ENCODE results near the gene LINGO1. TPM values are rescaled to one million over a fixed set of nuclear protein-coding genes. Genes with fewer than 3 reads are reported as not detected.

The LINGO1 gene
- not detected in 2 replicates for total RNA-seq (2014; rRNA removed; shearing (Covaris generic))

- no peaks in the 10 kb centered on the region; the same call in 1 of the 2 replicates for H3K36me3 ChIP-seq
- H3K27ac ChIP-seq = no peak within 1 kb of the TSS
- H3K4me1 ChIP-seq (replicated peaks) = peaks cover 10% of the 10 kb centered on the region
- peak within 1 kb of the TSS; percentile 25 for H3K4me3 ChIP-seq
- peaks cover 50% of the 10 kb centered on the region for H3K27me3 ChIP-seq (replicated peaks)
- H3K9me3 ChIP-seq (replicated peaks) = no peaks in the 10 kb centered on the region
- no peak for DNase-seq (ENCODE audit: low read depth in 1 of 2, low spot score in 2 of 2)
Observed at GRCh38 chr15:77632534-77633133, at the start of gene LINGO1. LINGO1 (minus strand) TSS chr15:77632912; CDS start chr15:77632315, 597 bp downstream.

GRCh38 chr15:77681362-77681761 is 48.6 kb upstream of the LINGO1 start:
- DNase-seq (ENCODE audit: low read depth in 1 of 2, low spot score in 2 of 2) = no peak
- H3K36me3 ChIP-seq = no peaks in the 10 kb centered on the region
- peaks cover 12% of the 10 kb centered on the region; the same call in 1 of the 2 replicates for H3K27me3 ChIP-seq (replicated peaks)
- H3K4me3 ChIP-seq = no peak overlapping the region
- H3K27ac ChIP-seq = no peak overlapping the region
- H3K4me1 ChIP-seq (replicated peaks) = no peaks in the 10 kb centered on the region
- no peaks in the 10 kb centered on the region for H3K9me3 ChIP-seq (replicated peaks)

- no peaks in the 10 kb centered on the region for H3K4me1 ChIP-seq (replicated peaks)
- H3K4me3 ChIP-seq = no peak overlapping the region
- H3K27me3 ChIP-seq (replicated peaks) = peaks cover 39% of the 10 kb centered on the region
- H3K9me3 ChIP-seq (replicated peaks) = no peaks in the 10 kb centered on the region
- H3K36me3 ChIP-seq = no peaks in the 10 kb centered on the region
- DNase-seq (ENCODE audit: low read depth in 1 of 2, low spot score in 2 of 2) = no peak
- no peak overlapping the region for H3K27ac ChIP-seq
Observed at GRCh38 chr15:77676569-77677375, 44.1 kb upstream of the LINGO1 start.

GRCh38 chr15:77675806-77676415 is 43.2 kb upstream of the LINGO1 start:
- no peak for DNase-seq (ENCODE audit: low read depth in 1 of 2, low spot score in 2 of 2)
- H3K36me3 ChIP-seq = no peaks in the 10 kb centered on the region
- H3K9me3 ChIP-seq (replicated peaks) = no peaks in the 10 kb centered on the region
- no peaks in the 10 kb centered on the region for H3K4me1 ChIP-seq (replicated peaks)
- no peak overlapping the region for H3K27ac ChIP-seq
- no peak overlapping the region for H3K4me3 ChIP-seq
- peaks cover 43% of the 10 kb centered on the region for H3K27me3 ChIP-seq (replicated peaks)

GRCh38 chr15:77674327-77674726 is 41.6 kb upstream of the LINGO1 start:
- Histone ChIP-seq H3K4me1 (replicated peaks) (no peaks in the 10 kb centered on the region), H3K9me3 (replicated peaks) (no peaks in the 10 kb centered on the region), H3K36me3 (no peaks in the 10 kb centered on the region), H3K27me3 (replicated peaks) (peaks cover 53% of the 10 kb centered on the region), H3K4me3 (no peak overlapping the region), H3K27ac (no peak overlapping the region)
- no peak for DNase-seq (ENCODE audit: low read depth in 1 of 2, low spot score in 2 of 2)

GRCh38 chr15:77673866-77674265 is 41.2 kb upstream of the LINGO1 start:
- Histone ChIP-seq H3K27ac (no peak overlapping the region), H3K36me3 (no peaks in the 10 kb centered on the region), H3K4me3 (no peak overlapping the region), H3K4me1 (replicated peaks) (no peaks in the 10 kb centered on the region), H3K27me3 (replicated peaks) (peaks cover 56% of the 10 kb centered on the region), H3K9me3 (replicated peaks) (no peaks in the 10 kb centered on the region)
- DNase-seq (ENCODE audit: low read depth in 1 of 2, low spot score in 2 of 2) = no peak

- DNase-seq (ENCODE audit: low read depth in 1 of 2, low spot score in 2 of 2) = no peak
- Histone ChIP-seq H3K27ac (no peak overlapping the region), H3K4me3 (no peak overlapping the region), H3K27me3 (replicated peaks) (peaks cover 63% of the 10 kb centered on the region), H3K9me3 (replicated peaks) (no peaks in the 10 kb centered on the region), H3K36me3 (no peaks in the 10 kb centered on the region), H3K4me1 (replicated peaks) (no peaks in the 10 kb centered on the region)
Observed at GRCh38 chr15:77672135-77672534, 39.4 kb upstream of the LINGO1 start.

GRCh38 chr15:77671362-77672056 is 38.8 kb upstream of the LINGO1 start:
- H3K36me3 ChIP-seq = no peaks in the 10 kb centered on the region
- no peaks in the 10 kb centered on the region for H3K4me1 ChIP-seq (replicated peaks)
- peaks cover 63% of the 10 kb centered on the region for H3K27me3 ChIP-seq (replicated peaks)
- DNase-seq (ENCODE audit: low read depth in 1 of 2, low spot score in 2 of 2) = no peak
- no peaks in the 10 kb centered on the region for H3K9me3 ChIP-seq (replicated peaks)
- H3K27ac ChIP-seq = no peak overlapping the region
- H3K4me3 ChIP-seq = no peak overlapping the region

GRCh38 chr15:77670558-77671361 is 38.0 kb upstream of the LINGO1 start:
- H3K4me1 ChIP-seq (replicated peaks) = no peaks in the 10 kb centered on the region
- no peak for DNase-seq (ENCODE audit: low read depth in 1 of 2, low spot score in 2 of 2)
- no peak overlapping the region for H3K4me3 ChIP-seq
- H3K36me3 ChIP-seq = no peaks in the 10 kb centered on the region
- H3K27me3 ChIP-seq (replicated peaks) = peaks cover 62% of the 10 kb centered on the region
- H3K9me3 ChIP-seq (replicated peaks) = no peaks in the 10 kb centered on the region
- no peak overlapping the region for H3K27ac ChIP-seq

GRCh38 chr15:77669896-77670295 is 37.2 kb upstream of the LINGO1 start:
- Histone ChIP-seq H3K36me3 (no peaks in the 10 kb centered on the region), H3K9me3 (replicated peaks) (no peaks in the 10 kb centered on the region), H3K4me3 (no peak overlapping the region), H3K4me1 (replicated peaks) (no peaks in the 10 kb centered on the region), H3K27me3 (replicated peaks) (peaks cover 54% of the 10 kb centered on the region), H3K27ac (no peak overlapping the region)
- DNase-seq (ENCODE audit: low read depth in 1 of 2, low spot score in 2 of 2) = no peak

- H3K4me3 ChIP-seq = no peak overlapping the region
- DNase-seq (ENCODE audit: low read depth in 1 of 2, low spot score in 2 of 2) = no peak
- no peaks in the 10 kb centered on the region for H3K36me3 ChIP-seq
- no peaks in the 10 kb centered on the region for H3K4me1 ChIP-seq (replicated peaks)
- H3K27me3 ChIP-seq (replicated peaks) = peaks cover 34% of the 10 kb centered on the region
- no peak overlapping the region for H3K27ac ChIP-seq
- no peaks in the 10 kb centered on the region for H3K9me3 ChIP-seq (replicated peaks)
Observed at GRCh38 chr15:77667338-77668234, 34.9 kb upstream of the LINGO1 start.

GRCh38 chr15:77666296-77666660 is 33.6 kb upstream of the LINGO1 start:
- DNase-seq (ENCODE audit: low read depth in 1 of 2, low spot score in 2 of 2) = no peak
- Histone ChIP-seq H3K27me3 (replicated peaks) (peaks cover 30% of the 10 kb centered on the region), H3K4me1 (replicated peaks) (no peaks in the 10 kb centered on the region)

More at GRCh38 chr15:77666296-77666660, 33.6 kb upstream of the LINGO1 start:
- Histone ChIP-seq H3K27ac (no peak overlapping the region), H3K9me3 (replicated peaks) (no peaks in the 10 kb centered on the region), H3K36me3 (no peaks in the 10 kb centered on the region), H3K4me3 (no peak overlapping the region)

Data from SJSA1 (cell line).